HFF-Myc (cell line): ENCODE data around the gene TBRG4.

Experiments used
- DNase-seq: peaks from one replicate; pipeline ENCODE4 v3.0.0-alpha.2; 2011; ENCODE audit warnings: low read depth; ENCODE audit errors: extremely low read depth
- H3K4me3 ChIP-seq: replicated peaks from 2 replicates; pipeline ENCODE4 v1.5.1; 2011; ENCODE audit warnings: low read depth, mild to moderate bottlenecking, control low read depth, low read length
- CTCF ChIP-seq: IDR thresholded peaks from 2 replicates; pipeline ENCODE4 v1.5.1; 2012; ENCODE audit warnings: mild to moderate bottlenecking, low read depth, low read length, control low read depth; ENCODE audit errors: missing control alignments

Gene TBRG4

GRCh38 chr7:45151131-45151684, 39.7 kb upstream of the TBRG4 start:
- no peak overlapping the region for H3K4me3 ChIP-seq

GRCh38 chr7:45150199-45150598, 38.7 kb upstream of the TBRG4 start:
- no peak overlapping the region for H3K4me3 ChIP-seq
- no peak for TF ChIP-seq CTCF
- DNase-seq = no peak

More at GRCh38 chr7:45151131-45151684, 39.7 kb upstream of the TBRG4 start:
- TF ChIP-seq CTCF = no peak
- DNase-seq = no peak

- no peak overlapping the region for H3K4me3 ChIP-seq
- TF ChIP-seq CTCF = no peak
- DNase-seq = no peak
Measured at GRCh38 chr7:45149606-45150005, 38.1 kb upstream of the TBRG4 start.

- no peak for DNase-seq
- no peak overlapping the region for H3K4me3 ChIP-seq
- no peak for TF ChIP-seq CTCF
Measured at GRCh38 chr7:45148653-45148973, 37.1 kb upstream of the TBRG4 start.

- no peak for DNase-seq
- TF ChIP-seq CTCF = no peak
- H3K4me3 ChIP-seq = no peak overlapping the region
Measured at GRCh38 chr7:45147858-45148652, 36.6 kb upstream of the TBRG4 start.

GRCh38 chr7:45146531-45147379, 35.3 kb upstream of the TBRG4 start:
- DNase-seq = no peak
- TF ChIP-seq CTCF = no peak
- H3K4me3 ChIP-seq = no peak overlapping the region
